IPS DF 4.7 (cell line): ENCODE measurements around the gene OSM.

ENCODE experiments used
- DNase-seq: peaks from one replicate; pipeline ENCODE4 v3.0.0-alpha.2; 2013; ENCODE audit warnings: low spot score; ENCODE audit errors: extremely low read depth

OSM gene

GRCh38 chr22:30285846-30286200, 19.2 kb upstream of the OSM start:
- DNase-seq: no peak

DNA sequence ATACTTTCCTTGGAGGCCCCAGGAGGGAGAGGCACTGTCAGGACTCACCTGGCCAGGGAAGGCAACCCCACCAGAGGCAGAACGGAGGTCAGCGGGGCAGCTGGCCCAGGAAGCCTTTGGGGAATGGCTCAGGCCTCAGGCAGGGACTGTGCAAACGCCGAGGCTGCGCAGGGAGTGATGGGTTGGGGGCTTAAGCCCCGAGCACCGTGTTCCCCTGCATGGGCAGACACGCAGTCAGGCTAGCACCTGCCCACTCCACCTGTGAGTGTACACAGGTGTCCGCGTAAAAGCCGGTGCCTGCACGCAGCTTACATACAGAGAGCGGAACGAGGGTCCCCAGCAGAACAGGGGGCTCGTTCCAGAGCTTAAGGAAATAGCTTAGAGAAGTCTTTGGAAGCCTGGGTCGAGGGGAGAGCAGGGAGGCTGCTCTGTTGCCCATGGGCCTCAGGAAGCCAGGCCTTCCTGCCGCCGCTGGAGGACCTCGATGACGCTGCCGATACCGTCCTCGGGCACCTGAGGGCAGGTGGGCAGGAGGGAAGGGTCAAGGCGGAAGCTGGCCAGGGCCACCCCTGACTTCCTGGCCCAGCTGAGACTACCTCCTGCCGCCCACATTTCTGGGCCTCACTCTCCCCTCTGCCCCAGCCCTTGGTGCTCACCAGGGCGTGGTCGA, 18.7 kb upstream of the OSM start:
- DNase-seq: no peak

GRCh38 chr22:30284666-30285065, 18.0 kb upstream of the OSM start:
- DNase-seq: no peak

GRCh38 chr22:30284172-30284571, 17.5 kb upstream of the OSM start:
- no peak for DNase-seq

DNA sequence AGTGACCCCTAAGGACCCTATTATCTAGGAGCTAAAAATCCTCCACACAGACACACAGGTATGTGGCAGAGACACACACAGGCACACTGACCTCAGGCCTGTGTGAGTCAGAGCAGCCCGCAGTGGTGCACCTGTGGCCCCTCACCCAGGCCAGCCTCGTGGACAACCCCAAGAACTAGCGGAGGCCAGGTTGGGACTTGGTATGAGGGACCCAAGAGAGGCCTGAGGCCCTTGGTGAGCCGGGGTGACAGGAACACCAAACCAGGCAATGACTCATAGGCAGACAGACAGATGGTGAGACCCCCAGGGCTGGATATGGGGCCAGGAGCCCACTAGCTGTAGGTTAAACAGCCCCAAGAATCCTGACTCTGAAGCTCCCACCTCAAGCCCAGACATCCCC, 16.7 kb upstream of the OSM start:
- DNase-seq: no peak

DNA sequence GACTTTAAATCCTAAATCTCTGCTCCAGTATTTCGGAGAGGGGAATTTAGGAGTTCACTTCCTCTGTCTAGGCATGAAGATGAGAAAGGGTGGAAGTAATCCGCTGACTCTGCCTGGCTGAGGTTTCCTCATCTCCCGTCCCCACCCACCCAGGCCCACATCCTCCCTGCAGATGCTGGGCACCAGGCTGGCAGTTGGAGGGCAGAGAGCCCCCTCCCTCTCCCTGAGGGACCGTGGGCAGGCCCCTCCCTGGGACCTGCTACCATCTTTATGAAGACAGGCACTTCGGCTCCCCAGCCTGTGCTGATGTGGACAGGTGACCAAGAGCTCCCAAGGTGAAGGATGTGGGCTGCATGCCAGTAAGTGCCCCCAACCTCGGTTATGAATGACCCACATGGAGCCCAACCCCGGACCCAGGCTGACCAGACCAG, 16.0 kb upstream of the OSM start:
- no peak for DNase-seq

DNA sequence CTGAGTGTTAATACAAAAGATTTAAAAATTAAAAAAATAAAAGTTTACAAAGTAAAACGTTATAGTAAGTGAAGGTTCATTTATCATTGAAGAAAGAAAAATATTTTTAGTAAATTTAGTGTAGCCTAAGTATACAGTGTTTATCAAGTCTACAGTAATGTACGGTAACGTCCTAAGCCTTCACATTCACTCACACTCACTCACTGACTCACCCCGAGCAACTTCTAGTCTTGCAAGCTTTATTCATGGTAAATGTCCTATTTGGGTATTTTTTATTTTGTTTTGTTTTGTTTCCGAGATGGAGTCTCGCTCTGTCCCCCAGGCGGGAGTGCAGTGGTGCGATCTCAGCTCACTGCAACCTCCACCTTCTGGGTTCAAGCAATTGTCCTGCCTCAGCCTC, 13.9 kb upstream of the OSM start:
- DNase-seq: no peak

DNA sequence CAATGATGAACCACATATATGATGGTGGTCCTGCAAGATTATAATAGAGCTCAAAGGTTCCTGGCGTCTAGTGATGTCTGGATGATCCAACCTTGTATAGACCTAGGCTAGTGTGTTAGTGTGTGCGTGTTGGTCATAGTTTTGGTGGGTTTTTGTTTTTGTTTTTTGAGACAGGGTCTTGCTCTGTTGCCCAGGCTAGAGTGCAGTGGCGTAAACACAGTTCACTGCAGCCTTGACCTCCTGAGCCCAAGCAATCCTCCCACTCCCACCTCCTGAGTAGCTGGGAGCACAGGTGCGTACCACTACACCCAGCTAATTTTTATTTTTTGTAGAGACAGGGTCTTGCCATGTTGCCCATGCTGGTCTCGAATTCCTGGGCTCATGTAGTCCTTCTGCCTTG, 13.3 kb upstream of the OSM start:
- DNase-seq: no peak

GRCh38 chr22:30279046-30279788, 12.6 kb upstream of the OSM start:
- no peak for DNase-seq

- no peak for DNase-seq
Measured at GRCh38 chr22:30277547-30278344, 11.1 kb upstream of the OSM start.

DNA sequence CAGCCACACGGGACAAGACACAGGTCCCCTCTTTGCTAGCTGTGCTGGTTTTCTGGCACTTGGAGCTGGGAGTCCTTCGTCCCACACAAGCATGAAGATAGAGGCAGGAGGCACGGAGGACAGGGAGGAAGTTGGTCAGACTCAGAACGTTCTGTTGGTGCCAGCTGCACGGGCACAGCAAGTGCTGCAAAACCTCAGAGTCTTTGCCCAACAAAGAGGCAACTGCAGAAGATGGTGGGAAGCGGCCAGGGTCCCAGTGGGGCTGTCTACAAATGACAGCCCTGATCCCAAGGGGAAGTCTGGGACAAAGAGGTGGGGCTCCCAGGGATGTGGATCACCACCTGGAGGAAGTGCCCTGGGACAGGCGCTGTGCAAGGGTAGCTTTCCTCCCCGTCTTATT, 9.4 kb upstream of the OSM start:
- DNase-seq: no peak

DNA sequence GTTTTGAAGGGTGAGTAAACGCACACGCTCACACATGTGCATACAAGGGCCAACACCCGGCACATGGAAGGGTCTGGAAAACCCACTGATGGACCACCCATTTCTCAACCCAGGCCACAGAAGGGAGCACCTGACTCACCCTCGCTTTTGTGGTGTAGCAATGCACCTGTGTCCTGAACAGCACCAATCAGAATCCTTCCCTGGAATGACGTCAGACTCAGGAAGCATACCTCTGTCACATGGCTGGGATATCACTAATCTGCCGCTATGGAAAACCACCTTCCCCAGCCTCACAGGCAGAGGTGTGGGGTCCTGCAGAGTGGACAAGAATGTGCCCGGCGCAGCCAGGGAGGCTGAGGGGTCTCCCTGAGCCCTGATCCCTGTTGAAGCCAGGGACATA, 9.0 kb upstream of the OSM start:
- no peak for DNase-seq

DNA sequence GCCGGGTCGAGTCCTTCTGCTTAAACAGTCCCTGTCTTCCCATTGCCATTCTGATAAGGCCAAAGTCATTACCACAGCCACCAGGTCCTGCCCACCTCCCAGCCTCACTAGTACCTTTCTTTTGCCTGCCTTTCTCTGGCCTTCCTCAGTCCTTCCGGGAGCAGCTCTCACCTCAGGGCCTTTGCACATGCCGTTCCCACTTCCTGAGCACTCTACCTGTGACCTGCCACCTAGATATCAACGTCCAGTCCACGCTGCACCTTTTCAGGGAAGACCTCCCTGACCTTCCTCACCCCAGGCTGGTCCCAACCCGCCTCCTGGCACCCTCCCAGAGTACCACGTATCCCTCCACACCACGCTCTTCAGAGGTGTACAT, 7.8 kb upstream of the OSM start:
- DNase-seq: no peak

- DNase-seq: no peak
Measured at GRCh38 chr22:30273711-30274436, 7.2 kb upstream of the OSM start.

- DNase-seq: no peak
Measured at GRCh38 chr22:30272781-30273601, 6.3 kb upstream of the OSM start.

DNA sequence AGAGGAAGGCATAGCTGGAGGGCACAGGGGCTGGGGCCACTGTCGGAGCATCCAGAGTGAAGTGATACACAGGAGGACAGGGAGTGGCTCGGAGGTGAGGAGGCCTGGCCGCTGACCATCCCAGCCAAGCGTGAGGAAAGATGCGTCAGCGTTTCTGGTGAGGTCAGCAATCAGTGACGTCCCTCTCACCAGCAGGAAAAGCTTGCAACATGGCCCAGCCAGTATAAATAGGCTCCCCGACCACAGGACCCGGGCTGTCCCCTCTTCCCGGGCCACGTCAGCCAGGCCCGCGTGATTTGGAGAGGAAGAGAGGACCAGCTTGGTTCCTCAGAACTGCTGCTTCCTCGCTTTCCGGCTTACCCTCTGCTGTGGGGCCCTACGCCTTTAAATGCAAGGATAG, 4.2 kb upstream of the OSM start:
- no peak for DNase-seq

DNA sequence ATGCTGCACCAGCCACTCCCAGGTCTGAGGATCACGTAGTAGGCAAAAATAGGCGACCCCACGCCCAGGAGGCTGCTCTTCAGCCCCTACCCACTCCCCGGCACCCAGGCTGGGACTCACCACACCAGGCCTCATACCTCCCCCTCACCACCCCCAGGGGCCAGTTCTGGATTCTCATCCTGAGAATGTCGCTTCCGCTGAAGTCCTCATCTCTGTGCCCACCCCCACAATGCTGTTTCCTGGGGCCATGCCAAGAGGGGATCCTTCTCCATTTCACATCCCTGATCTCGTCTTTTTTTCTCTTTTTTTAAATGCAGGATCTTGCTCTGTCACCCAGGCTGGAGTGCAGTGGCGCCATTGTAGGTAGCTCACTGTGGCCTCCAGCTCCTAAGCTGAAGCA, 1.7 kb upstream of the OSM start:
- no peak for DNase-seq

DNA sequence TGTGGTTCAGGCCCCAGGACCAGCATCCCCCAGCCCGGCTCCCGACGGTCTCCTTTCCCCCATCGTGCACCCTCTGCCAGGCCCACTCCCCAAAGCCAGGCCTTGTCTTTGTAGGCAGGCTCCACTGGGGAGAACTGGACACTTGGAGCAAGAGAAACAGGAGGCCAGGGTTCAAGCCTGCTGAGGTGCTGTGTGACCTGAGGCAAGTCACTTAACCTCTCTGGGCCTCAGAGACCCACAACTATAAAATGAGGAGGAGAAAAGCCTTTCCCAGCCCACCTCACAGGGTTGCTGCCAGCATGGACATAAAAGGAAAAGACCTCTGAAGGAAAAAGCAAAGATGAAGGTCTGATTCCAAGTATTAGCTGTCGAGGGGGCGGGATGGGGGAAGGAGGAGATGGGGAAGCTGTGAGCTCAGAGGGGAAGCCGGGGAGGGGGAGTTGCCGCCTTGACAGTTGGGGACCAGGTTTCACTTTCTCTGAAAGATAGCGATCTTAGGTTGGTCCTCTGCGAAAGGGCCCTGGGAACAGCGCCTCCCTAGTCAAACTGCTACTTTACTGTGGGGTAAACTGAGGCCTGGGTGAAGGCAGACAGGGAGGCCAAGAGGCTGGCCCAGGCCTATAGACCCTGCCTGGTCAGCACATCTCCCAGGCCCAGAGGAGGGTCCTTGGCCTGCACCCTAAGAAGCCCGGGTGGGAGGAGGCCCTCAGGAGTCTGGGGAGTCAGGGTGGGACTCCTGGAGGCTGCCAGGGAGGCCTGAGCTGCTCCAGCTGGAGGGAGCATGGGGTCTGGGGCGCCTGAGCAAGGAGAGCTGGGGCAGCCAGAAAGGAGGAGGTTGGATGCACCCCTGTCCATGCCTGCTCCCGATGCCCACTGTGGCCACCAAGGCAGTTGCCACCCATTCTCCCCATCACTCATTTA, 991 bp upstream of the OSM start:
- DNase-seq: no peak

DNA sequence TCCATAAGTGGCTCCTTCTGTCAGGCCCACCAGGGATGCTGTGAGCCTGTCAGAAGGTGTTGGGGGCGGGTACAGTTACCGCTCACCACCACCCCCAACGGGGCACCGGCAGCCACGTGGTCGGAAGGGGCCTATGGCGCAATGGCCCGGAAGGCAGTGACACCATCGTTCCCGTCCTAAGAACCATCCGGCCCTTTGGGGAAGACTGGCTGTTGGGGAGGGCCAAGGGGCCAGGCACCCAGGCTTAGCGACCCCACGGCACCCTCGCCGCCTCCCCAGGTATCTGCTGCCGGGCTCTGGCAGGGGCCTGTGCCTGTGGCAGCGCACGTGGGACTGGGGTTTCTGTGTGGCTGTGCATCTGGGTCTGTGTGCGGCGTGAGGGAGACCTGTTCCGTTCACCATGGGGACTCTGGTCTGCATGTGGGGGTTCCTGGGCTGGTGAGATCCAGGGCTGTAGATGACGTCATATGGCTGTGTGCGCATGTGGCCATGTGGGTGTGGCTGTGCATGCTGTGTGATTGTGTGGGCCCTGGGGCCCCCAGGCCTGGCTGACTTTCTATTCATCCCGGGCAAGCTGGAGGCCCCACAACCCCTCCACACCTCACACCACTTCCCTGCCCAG, 717 bp downstream of the OSM start:
- no peak for DNase-seq
